Activated gamma-delta T cell (primary cell): ENCODE measurements around the gene CA9.
A peak's percentile ranks its signal among the peaks of the same experiment; 100 is the strongest.
"Not testable (repeated sequence)": the region's sequence is repeated elsewhere in the genome, so short reads cannot be mapped to it uniquely, and the experiment has no call there.

Experiments used
- DNase-seq: peaks from one replicate; lab custom pipeline; 2025; lab: John Stamatoyannopoulos, UW
- total RNA-seq, 2 donors: gene quantifications; one replicate each; lab custom pipeline; 2026; lab: John Stamatoyannopoulos, UW

CA9 gene
- total RNA-seq: 0 reads per million in 2 donors

DNA sequence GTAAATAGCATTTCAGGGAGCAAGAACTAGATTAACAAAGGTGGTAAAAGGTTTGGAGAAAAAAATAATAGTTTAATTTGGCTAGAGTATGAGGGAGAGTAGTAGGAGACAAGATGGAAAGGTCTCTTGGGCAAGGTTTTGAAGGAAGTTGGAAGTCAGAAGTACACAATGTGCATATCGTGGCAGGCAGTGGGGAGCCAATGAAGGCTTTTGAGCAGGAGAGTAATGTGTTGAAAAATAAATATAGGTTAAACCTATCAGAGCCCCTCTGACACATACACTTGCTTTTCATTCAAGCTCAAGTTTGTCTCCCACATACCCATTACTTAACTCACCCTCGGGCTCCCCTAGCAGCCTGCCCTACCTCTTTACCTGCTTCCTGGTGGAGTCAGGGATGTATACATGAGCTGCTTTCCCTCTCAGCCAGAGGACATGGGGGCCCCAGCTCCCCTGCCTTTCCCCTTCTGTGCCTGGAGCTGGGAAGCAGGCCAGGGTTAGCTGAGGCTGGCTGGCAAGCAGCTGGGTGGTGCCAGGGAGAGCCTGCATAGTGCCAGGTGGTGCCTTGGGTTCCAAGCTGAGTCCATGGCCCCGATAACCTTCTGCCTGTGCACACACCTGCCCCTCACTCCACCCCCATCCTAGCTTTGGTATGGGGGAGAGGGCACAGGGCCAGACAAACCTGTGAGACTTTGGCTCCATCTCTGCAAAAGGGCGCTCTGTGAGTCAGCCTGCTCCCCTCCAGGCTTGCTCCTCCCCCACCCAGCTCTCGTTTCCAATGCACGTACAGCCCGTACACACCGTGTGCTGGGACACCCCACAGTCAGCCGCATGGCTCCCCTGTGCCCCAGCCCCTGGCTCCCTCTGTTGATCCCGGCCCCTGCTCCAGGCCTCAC lies at the start of gene CA9:
TSS of gene CA9 (plus strand) at position 797 of the 893 bp plus-strand sequence. CDS start at position 829, 32 bp downstream.
- no peak for DNase-seq

DNA sequence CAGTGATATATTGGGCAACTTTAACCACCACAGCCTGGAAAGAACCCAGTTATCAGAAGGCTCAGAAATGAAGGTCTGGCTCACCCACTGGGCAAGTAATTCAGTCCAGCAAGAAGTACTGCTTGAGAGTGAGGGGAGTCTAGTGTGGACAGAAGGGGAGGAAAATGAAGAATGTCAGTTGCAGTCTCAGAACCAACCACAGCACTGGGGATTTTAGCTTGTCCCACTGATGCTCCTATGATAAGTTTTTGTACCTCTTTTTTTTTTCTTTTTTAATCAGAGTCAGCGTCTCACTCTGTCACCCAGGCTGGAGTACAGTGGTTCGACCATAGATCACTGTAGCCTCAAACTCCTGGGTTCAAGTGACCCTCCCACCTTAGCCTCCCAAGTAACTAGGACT lies 46.2 kb upstream of the CA9 start:
- DNase-seq: no peak

DNA sequence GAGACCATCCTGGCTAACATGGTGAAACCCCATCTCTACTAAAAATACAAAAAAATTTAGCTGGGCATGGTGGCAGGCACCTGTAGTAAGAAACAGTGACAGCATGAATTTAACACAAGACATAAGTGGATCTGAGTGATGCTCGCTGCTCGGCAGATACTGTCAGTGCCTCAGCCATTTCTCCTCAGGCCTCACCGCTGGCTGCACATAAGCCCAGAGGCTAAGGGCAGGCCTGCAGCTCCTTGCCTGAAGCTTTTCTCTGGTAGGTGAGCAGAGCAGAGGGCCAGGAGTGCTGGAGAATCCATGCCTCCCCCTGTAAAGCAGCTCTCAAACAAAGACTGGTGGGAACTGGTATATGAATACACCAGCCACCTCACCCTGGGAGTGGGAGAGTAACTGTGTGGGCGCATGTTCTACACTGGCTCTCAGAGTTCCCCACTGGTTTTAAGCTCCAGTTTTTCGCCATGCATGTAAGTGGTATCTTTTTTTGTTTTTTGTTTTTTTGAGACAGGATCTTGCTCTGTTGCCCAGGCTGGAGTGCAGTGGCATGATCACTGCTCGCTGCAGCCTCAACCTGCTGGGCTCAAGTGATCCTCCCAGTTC lies 45.2 kb upstream of the CA9 start:
- no peak for DNase-seq

DNA sequence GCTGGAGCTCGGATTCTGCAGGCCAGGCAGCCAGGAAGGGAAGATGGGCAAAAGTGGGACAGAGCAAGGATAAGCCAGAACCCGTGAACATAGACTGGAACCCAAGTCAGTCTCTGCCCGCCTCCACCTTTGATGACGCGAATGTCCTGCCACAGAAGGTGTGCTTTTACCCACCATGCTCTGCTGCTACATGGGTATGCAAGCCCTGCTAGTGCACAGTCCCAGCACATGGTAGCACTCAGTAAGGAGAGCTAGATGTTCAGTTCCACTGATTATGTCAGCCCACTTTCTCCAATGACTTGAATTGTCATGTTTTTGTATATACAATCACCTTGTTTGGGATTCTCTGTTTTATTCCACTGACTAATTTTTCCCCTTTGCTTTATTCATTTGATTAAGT lies 44.1 kb upstream of the CA9 start:
- DNase-seq: no peak

DNA sequence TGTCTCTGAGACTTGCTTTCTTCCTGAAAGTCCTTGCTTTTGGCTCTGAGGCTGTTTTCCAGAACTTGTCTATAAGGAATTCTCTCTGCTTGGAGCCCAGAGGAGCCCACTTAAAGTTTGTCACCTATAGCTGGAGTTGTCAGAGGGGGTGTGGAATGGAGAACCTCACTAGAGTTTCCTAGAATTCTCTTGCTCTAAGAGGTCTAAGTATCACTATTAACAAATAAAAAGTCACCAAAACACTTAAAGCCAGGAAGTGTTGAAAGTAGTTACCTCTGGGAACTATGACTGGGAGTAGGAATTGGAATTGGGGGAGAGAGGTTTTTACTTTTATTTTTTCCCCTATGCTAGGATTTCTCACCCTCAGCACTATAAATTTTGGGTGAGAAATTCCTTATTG lies 38.0 kb upstream of the CA9 start:
- DNase-seq: no peak

DNA sequence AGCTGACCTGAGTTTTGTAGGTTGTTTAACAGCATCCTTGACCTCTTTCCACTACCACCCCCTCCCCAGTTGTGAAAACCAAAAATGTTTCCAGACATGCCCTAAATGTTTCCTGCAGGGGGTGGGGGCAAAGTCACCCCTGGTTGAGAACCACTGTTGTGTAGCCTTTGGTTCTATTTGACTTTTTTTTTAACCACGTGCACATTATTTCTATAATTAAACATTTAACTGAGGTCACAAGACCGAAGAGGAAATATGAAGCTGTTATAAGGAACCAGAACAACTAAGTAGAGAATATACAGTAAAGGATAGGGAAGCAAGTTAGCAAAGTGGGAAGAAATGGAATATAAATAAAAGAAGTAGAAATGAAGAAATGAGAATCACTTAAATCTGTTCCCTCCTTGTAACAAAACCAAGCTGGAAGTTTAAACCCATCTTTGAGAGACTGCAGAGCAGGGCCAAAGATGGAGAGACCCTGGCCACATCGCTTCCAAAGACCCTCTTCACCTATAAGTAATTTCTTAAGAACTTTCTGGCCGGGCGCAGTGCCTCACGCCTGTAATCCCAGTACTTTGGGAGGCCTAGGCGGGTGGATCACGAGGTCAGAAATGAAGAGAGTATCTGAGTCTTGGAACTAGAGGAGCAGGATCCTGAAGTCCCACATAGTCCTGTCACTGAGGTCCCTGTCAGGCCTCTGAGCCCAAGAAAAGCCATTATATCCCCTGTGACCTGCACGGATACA lies 37.4 kb upstream of the CA9 start:
- no peak for DNase-seq

DNA sequence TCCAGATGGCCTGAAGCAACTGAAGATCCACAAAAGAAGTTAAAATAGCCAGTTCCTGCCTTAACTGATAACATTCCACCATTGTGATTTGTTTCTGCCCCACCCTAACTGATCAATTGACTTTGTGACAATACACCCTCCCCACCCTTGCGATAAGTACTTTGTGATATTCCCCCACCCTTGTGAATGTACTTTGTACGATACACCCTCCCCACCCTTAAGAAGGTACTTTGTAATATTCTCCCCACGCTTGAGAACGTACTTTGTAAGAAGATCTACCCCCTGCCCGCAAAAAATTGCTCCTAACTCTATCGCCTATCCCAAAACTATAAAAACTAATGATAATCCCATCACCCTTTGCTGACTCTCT lies 36.9 kb upstream of the CA9 start:
- not testable (repeated sequence) for DNase-seq

DNA sequence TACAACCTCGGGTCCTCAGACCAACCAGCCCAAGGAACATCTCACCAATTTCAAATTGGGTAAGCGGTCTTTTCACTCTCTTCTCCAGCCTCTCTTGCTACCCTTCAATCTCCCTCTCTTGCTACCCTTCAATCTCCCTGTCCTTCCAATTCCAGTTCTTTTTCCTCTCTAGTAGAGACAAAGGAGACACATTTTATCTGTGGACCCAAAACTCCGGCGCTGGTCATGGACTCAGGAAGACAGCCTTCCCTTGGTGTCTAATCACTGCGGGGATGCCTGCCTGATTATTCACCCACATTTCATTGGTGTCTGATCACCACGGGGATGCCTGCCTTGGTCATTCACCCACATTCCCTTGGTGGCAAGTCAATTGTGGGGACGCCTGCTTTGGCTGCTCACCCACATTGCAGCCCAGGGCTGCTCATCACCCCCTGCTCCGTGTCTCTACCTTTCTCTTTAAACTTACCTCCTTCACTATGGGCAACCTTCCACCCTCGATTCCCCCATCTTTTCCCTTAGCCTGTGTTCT lies 36.2 kb upstream of the CA9 start:
- not testable (repeated sequence) for DNase-seq

DNA sequence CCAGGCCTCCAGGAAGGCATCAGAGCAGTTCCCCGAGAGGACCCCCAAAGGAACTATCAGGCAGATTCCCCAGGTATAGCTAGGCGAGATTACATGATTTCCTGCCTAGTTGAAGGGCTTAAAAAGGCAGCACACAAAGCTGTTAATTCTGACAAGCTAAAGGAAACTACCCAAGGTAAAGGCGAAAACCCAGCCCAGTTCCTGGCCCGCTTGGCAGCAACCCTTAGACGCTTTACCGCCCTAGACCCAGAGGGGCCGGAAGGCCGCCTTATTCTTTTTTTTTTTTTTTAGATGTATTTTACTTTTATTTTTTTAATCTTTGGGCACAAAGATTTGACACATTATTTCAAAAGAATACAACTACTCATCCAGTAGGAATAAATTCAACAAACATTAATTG lies 35.0 kb upstream of the CA9 start:
- DNase-seq: not testable (repeated sequence)

DNA sequence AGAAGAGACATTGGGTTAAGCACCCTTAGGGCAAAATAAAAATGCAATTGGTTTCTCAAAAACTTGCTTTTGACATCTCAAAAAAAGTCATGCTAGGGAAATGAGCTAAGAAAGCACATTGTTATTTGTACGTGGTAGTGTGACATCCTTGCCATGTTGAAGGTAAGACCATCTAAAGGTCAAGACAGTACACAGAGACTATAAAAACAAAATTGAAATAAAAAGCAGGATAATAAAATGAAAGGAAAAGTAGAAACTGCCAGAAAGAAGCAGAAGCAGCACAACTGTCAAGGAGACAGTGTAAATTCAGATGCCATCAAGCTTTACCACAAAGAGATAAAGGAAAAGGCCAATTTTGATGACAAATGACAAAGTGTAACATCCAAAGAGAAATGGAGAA lies 34.5 kb upstream of the CA9 start:
- not testable (repeated sequence) for DNase-seq

DNA sequence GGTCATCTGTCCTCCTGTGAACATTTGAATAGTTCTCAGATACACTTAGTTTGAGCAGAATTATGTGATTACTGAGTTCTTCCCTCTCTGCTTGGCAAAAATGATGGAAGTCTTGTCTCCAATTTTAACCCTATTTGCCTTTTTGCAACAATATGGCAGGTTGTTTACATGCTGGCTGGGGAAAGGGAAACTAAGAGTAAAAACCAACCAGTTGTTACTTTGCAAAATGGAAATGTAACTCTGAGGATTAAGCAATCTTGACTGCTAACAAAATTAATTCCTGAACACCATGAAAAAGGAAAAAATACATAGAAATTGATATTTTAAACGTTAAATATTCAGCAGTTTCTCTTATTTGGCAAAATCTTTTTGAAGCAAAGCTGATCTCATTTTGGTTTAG lies 34.1 kb upstream of the CA9 start:
- no peak for DNase-seq

DNA sequence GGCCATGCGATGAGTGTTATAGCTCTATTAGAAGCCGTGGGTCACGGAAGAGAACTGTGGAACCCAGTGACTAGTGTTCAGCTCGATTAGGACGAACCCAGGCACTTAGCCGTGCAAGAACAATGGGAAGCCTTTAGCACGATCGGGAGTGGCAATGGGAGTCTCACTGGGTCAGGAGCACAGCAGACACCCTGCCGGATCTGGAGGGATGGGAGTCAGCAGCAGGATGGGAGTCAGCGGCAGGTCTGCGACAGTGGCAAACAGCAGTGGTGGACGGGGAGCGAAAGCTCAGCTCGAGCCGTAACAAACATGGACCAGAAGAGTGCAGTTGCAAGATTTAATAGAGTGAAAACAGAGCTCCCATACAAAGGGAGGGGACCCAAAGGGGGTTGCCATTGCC lies 33.3 kb upstream of the CA9 start:
- not testable (repeated sequence) for DNase-seq

DNA sequence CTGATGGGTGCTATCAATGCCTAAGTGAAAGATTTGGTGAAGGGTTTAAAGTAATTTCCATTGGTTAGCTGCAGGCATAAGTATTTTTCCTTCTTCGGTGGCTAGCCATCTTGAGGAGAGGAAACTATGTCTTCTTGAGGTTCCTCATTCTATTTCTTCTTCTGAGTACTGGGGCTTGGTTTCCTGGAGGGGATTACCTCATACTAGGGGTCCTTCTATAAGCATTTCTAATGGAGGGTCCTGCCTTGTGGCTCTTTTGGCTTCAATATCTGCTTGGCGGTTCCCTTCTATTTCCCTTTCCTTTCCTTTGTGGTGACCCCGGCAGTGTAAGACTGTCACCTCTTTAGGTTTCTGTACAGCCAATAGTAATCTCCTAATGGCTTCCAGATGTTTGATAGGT lies 32.2 kb upstream of the CA9 start:
- not testable (repeated sequence) for DNase-seq

DNA sequence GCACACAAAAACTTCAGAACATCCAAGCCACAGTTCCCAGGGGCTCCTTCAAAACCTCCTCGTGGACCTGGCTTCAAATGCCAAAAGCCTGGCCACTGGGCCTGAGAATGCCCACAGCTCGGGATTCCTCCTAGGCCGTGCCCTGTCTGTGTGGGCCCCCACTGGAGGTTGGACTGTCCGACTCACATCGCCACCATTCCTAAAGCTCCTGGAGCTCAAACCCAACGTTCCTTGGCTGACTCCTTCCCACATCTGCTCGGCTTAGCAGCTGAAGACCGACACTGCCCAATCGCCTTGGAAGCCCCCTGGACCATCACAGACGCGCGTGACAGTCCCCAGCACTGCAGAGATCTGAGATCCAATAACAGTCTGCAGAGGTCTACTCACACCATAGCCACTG lies 30.7 kb upstream of the CA9 start:
- no peak for DNase-seq

DNA sequence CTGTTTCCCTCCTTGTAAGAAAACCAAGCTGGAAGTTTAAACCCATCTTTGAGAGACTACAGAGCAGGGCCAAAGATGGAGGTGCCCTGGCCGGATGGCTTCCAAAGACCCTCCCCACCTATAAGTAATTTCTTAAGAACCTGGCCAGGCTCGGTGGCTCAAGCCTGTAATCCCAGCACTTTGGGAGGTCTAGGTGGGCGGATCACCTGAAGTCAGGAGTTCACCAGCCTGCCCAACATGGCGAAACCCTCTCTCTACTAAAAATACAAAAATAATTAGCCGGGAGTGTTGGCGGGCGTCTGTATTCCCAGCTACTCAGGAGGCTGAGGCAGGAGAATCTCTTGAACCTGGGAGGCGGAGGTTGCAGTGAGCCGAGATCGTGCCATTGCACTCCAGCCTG lies 28.0 kb upstream of the CA9 start:
- DNase-seq: not testable (repeated sequence)

DNA sequence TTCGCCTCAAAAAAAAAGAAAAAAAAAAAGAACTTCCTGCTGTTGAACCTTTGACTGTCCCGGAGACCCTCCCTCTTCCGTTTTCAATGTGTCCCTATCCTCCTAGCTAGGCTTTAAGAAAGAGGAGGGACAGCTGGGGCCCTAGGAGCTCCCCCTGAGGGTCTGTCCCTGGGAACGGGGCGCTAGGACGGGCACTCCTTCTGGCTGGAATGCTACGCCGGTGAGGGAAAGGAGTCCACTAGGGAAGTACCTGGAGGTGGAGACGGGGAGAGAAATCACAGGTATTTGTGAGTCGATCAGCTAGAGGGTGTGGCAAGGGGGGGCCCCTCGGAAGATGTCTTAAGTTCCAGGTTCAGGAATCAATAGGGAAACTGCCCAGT lies 27.6 kb upstream of the CA9 start:
- DNase-seq: no peak

DNA sequence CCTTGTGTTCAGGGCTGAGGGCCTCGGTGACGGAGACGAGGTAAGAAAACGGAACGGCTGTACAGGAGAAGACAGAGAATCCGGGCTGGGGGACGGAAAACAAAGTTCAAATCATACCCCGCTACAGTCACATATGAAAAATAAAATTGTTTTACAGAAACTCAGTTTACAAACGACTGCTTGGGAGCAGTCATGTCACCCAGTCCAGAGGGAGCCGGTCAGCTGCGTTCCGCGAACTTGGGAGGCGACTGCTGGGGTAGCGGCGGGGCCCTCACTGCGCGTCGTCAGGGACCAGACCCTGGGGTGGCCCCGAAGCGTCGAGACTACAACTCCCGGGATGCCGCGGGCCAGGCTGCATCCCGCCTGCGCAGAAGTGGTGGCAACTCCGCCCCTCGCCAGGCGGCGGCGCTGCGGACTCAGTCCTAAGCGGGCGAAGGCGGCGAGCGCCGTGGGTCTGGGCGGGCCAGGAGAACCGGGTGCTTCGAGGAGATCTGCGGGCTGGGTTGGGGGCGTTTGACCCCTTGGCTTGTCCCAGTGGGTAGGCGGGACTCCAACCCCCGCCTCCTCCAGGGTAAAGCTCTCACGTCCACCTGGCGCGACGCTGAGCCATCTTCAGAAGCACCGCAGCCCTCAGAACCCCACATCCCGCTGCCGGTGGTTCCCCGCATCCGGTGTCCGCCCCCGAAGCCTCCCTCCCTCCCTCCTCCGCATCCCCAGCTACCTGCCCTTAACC lies 27.0 kb upstream of the CA9 start:
- DNase-seq: peak; percentile 87

DNA sequence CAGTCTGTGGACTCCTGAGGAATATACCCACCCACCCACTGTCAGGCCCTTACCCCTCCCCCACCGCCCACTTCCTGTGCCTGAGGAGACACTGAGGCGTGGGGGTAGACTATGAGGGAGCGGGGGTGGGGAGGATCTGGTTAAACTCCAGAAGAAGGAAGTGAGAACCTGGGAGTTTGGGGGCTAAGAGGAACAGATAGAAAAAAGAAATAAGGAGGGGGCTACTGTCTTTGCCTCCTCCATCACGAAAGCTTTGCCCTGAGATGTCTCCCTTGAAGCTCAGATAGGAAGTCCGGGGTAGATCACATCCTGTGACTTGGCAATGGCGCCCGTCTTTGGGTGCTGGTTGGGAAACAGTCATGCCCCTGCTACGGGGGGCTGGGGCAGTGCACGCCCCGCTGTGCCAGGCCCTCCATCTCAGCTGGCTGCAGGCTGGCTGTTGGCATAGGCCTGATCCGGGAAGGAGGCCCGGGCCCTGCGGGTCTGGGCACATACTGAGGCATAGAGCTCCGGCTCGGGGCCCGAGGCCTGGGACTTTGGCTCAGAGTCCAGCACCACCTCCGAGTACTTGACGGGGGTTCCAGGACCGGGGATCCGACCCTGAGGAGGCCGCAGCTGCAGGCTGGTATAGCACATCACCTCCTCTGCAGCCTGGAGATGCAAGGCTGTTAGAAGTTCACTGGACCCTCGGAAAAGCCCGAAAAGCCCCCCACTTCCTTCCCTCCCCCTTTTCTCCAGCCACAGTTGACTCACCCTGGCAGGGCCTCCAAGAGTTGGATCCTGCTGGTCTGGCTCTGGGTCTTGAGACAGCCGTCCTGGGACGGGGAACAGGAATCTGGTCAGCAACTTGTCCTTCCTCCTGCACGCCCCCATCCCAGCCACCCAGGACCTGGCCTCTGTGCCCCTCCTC lies 24.0 kb upstream of the CA9 start:
- no peak for DNase-seq

DNA sequence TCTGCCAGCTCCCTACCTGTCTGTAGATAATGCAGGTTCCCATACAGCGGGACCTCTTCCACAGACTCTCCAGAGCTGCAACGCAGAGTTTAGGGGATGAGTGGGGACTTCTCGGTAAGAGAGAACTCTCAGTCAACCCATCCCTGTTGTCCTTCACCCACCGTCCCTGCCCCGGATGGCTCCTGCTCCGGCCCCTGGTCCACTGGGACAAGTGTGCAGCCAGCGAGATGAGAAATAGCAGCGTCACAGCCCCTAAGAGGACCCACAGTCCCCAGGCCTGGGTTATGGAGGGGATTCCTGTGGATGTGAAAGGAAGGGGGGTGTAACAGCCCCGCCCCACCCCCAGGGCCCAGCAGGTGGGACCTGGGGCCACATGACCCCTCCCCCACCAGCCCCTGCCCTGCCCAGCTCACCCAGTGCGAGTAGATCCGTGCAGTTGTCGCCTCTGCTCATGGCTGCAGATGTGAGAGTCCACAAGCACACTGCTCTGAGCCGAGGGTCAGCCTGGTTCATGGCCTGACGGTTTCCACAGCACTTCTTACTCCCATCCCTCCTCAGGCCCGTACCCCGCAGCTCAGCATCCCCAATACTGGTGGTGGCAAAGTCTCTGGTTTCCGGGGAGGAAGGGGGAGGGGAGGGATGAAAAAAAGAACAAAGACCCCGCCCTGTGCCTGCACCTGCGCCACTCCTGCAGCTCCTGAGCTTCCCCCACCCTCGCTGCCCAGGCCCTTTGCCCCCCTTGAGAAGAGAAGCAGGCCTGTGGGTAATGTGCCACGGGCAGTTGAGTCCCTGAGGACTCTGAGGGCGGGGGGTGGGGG lies 23.2 kb upstream of the CA9 start, which contains the start of gene SIT1:
TSS of gene SIT1 (minus strand) at position 591 of the 818 bp plus-strand sequence. CDS start at position 513, 78 bp downstream.
- no peak for DNase-seq
